Prostate gland (tissue), 2 donors: ENCODE results near the gene CCDC177. TPM values are rescaled to one million over a fixed set of nuclear protein-coding genes. Genes with fewer than 3 reads are reported as not detected.

Experiments used
- DNase-seq: peaks from one replicate; pipeline ENCODE4 v3.0.0-alpha.2; 2019; ENCODE audit warnings: low spot score
- H3K27ac ChIP-seq, 2 donors: fragments of 200-600 bp; sonication (generic); 2 replicates each; pipeline ENCODE4 v1.5.1; 2017 to 2019
- H3K27me3 ChIP-seq: fragments of 200-600 bp; sonication (generic); replicated peaks from 2 replicates; pipeline ENCODE4 v1.5.1; 2019; ENCODE audit not compliant: insufficient read depth
- H3K36me3 ChIP-seq, 2 donors: fragments of 200-600 bp; sonication (generic); 1 replicate in 1 of 2; 2 replicates in 1 of 2; pipeline versions ENCODE4 v1.5.1 to v1.8.1; 2017 to 2019
- H3K4me1 ChIP-seq: fragments of 200-600 bp; sonication (generic); replicated peaks from 2 replicates; pipeline ENCODE4 v1.5.1; 2019
- H3K4me3 ChIP-seq, 2 donors: fragments of 200-600 bp; sonication (generic); 2 replicates each; pipeline ENCODE4 v1.5.1; 2017 to 2019
- H3K9me3 ChIP-seq: fragments of 200-600 bp; sonication (generic); 2 replicates; pipeline ENCODE4 v1.5.1; 2017
- POLR2A ChIP-seq: fragments of 450-650 bp; IDR thresholded peaks from one replicate; pipeline ENCODE4 v1.6.1; 2016; ENCODE audit warnings: antibody characterized with exemption, mild to moderate bottlenecking
- POLR2AphosphoS5 ChIP-seq: sonication (generic); formaldehyde crosslinking; IDR thresholded peaks from one replicate; pipeline ENCODE4 v1.6.1; 2017; ENCODE audit warnings: antibody characterized with exemption
- WGBS: methylation state at CpG from one replicate; pipeline ENCODE4 v1.1.5; 2018; 5-methylcytosine and 5-hydroxymethylcytosine counted together
- intact Hi-C: fragments of 100-400 bp; cut with DNase I; formaldehyde crosslinking; loops from one replicate; pipeline ENCODE4 v1.14.2; 2022
- total RNA-seq, 2 donors: library from RNA; depleted of rRNA; stranded (reverse); fragments of >200 nt; gene quantifications; one replicate each; pipeline ENCODE4 v1.1.0, GENCODE V29; 2016
- TF ChIP-seq, protein P1 (sequence below), 4 experiments: fragments of 200-600 bp in 2 of 4; fragments of 450-650 bp in 2 of 4; sonication (generic) in 2 of 4; IDR thresholded peaks; 1 replicate in 3 of 4; 2 replicates in 1 of 4; pipeline ENCODE4 v1.5.1; 2016 to 2019; ENCODE audit warnings: antibody characterized with exemption in 4 of 4, mild to moderate bottlenecking in 2 of 4, moderate library complexity in 2 of 4

Gene CCDC177
- total RNA-seq, 2 donors from 2014 or later: 0.28 TPM; not detected in 1

GRCh38 chr14:69569859-69570258, 4.8 kb downstream of the CCDC177 start:
- Histone ChIP-seq H3K9me3 (no peaks in the 10 kb centered on the region), H3K4me1 (peaks cover 15% of the 10 kb centered on the region), H3K36me3 (no peaks in the 10 kb centered on the region), H3K4me3 (no peak overlapping the region), H3K27me3 (peaks cover 22% of the 10 kb centered on the region), H3K27ac (no peak overlapping the region)
- 65% methylated on average over 2 of the region's 2 CpGs for WGBS
- intact Hi-C loops: loop anchor here (10.0 kb wide), 1 partner anchor 325 kb away; no protein-coding TSS in a partner anchor
- no peak for DNase-seq
- TF ChIP-seq POLR2AphosphoS5 (no peak), POLR2A (no peak)
- TF ChIP-seq, protein P1, sequence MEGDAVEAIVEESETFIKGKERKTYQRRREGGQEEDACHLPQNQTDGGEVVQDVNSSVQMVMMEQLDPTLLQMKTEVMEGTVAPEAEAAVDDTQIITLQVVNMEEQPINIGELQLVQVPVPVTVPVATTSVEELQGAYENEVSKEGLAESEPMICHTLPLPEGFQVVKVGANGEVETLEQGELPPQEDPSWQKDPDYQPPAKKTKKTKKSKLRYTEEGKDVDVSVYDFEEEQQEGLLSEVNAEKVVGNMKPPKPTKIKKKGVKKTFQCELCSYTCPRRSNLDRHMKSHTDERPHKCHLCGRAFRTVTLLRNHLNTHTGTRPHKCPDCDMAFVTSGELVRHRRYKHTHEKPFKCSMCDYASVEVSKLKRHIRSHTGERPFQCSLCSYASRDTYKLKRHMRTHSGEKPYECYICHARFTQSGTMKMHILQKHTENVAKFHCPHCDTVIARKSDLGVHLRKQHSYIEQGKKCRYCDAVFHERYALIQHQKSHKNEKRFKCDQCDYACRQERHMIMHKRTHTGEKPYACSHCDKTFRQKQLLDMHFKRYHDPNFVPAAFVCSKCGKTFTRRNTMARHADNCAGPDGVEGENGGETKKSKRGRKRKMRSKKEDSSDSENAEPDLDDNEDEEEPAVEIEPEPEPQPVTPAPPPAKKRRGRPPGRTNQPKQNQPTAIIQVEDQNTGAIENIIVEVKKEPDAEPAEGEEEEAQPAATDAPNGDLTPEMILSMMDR (IDR thresholded peaks at IDR 0.05): no peak

GRCh38 chr14:69567563-69567962, 7.1 kb downstream of the CCDC177 start:
- WGBS: 94% methylated on average over 5 of the region's 5 CpGs
- intact Hi-C loops: no loop called here
- Histone ChIP-seq H3K4me3 (no peak overlapping the region), H3K27ac (no peak overlapping the region), H3K36me3 (no peaks in the 10 kb centered on the region), H3K4me1 (peaks cover 7% of the 10 kb centered on the region), H3K9me3 (no peaks in the 10 kb centered on the region), H3K27me3 (peaks cover 13% of the 10 kb centered on the region)
- DNase-seq: no peak
- TF ChIP-seq, protein P1 (IDR thresholded peaks at IDR 0.05): no peak
- TF ChIP-seq POLR2A: no peak
- no peak for TF ChIP-seq POLR2AphosphoS5

DNA sequence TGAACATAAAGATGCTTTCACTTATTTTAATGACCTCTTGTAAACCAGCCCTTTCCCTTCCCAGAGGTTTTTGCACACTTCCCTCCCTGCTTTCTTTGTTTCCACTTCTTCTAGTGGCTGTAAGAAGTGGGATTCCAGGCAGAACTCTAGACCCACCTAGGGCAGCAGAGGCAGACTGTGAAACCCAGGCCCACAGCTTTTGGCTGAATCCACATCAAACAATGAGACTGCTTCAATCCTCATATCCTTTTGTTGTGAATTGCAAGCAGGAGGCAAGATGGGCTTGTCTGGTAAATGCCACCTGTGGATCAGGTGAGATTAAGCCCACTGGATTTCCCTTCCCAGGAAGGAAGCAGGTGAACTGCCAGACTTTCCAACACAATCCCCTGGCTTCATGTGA, 12.8 kb downstream of the CCDC177 start:
- H3K9me3 ChIP-seq: no peaks in the 10 kb centered on the region
- no peak overlapping the region for H3K4me3 ChIP-seq
- H3K27ac ChIP-seq: no peak overlapping the region
- TF ChIP-seq POLR2A: no peak
- TF ChIP-seq, protein P1 (IDR thresholded peaks at IDR 0.05): no peak
- no peak for TF ChIP-seq POLR2AphosphoS5
- DNase-seq: no peak
- intact Hi-C loops: no loop called here
- H3K27me3 ChIP-seq: peaks cover 4% of the 10 kb centered on the region
- no peaks in the 10 kb centered on the region for H3K4me1 ChIP-seq
- no peaks in the 10 kb centered on the region for H3K36me3 ChIP-seq

DNA sequence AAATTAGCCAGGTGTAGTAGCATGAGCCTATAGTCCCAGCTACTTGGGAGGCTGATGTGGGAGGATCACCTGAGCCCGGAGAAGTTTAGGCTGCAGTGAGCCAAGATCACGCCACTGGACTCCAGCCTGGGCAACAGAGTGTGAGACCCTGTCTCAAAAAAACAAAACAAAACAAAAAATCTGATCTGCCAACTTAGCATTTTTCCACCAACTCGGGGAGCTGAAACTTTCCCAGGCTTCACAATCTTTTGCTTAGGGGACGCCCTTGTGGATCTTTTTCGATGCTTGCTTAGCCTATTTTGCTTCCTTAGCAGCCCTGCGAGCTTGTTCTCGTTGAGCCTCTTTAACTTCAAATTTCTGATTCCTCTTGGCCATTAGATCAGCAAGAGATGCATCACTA, 13.8 kb downstream of the CCDC177 start:
- H3K27ac ChIP-seq: no peak overlapping the region
- TF ChIP-seq POLR2AphosphoS5 (no peak), POLR2A (no peak)
- TF ChIP-seq, protein P1 (IDR thresholded peaks at IDR 0.05): no peak
- no peak overlapping the region for H3K4me3 ChIP-seq
- H3K4me1 ChIP-seq: no peaks in the 10 kb centered on the region
- no peaks in the 10 kb centered on the region for H3K9me3 ChIP-seq
- peaks cover 4% of the 10 kb centered on the region for H3K27me3 ChIP-seq
- H3K36me3 ChIP-seq: no peaks in the 10 kb centered on the region
- DNase-seq: no peak
- intact Hi-C loops: no loop called here
- WGBS: 91% methylated on average over 7 of the region's 7 CpGs

DNA sequence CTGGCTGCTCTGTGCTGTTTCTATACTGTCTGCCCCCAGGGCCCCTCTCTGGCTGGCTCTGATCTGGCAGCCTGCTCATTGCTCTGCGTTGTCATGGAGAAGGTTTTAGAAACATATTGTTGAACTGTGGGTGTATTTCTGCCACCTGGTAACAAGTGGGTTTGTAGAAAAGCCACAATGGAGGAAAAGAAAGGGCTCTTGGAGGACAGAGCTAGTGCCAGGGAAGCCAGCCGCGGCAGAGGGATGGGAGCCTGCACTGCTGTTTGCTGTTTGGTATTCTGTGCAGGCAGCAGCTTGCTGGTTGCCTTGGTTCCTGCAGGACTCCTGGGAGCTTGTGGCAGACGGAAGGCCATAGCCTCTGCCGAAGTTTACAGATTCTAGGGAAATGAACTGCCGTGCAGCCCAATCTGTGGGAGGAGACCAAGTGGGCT, 15.1 kb downstream of the CCDC177 start:
- Histone ChIP-seq H3K27me3 (no peaks in the 10 kb centered on the region), H3K4me3 (no peak overlapping the region), H3K27ac (no peak overlapping the region), H3K36me3 (no peaks in the 10 kb centered on the region), H3K4me1 (no peaks in the 10 kb centered on the region), H3K9me3 (no peaks in the 10 kb centered on the region)
- DNase-seq: no peak
- 16% methylated on average over 6 of the region's 6 CpGs for WGBS
- intact Hi-C loops: no loop called here
- TF ChIP-seq POLR2A (no peak), POLR2AphosphoS5 (no peak)
- TF ChIP-seq, protein P1 (IDR thresholded peaks at IDR 0.05): no peak
